Cortex of kidney (tissue), 1 donor: ENCODE measurements around the gene RAP1B.

ENCODE experiments used
- DNase-seq: peaks from one replicate; lab custom pipeline; 2025; lab: John Stamatoyannopoulos, UW

Gene RAP1B

GRCh38 chr12:68612202-68612601 lies 1.5 kb downstream of the RAP1B start:
- no peak for DNase-seq

DNA sequence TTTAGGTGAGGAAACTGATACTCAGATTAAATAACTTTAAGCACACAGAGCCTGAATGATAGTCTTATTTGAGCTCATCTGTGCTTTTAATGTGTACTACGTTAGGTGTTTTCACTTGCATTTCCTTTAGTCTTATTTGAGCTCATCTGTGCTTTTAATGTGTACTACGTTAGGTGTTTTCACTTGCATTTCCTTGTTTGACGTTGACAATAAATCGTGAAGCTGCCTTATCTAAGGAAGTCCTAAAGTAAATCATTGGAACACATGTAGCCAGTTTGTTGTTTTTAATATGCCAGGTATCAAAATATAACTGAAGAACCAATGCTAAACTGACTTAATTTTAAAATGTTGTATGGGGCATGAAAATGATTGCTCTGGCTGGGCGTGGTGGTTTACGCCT lies 2.0 kb downstream of the RAP1B start:
- no peak for DNase-seq

- DNase-seq = no peak
Observed at GRCh38 chr12:68613209-68613904, 2.7 kb downstream of the RAP1B start.

GRCh38 chr12:68614105-68614679 lies 3.5 kb downstream of the RAP1B start:
- DNase-seq = no peak

- DNase-seq = no peak
Observed at GRCh38 chr12:68614769-68615168, 4.1 kb downstream of the RAP1B start.

DNA sequence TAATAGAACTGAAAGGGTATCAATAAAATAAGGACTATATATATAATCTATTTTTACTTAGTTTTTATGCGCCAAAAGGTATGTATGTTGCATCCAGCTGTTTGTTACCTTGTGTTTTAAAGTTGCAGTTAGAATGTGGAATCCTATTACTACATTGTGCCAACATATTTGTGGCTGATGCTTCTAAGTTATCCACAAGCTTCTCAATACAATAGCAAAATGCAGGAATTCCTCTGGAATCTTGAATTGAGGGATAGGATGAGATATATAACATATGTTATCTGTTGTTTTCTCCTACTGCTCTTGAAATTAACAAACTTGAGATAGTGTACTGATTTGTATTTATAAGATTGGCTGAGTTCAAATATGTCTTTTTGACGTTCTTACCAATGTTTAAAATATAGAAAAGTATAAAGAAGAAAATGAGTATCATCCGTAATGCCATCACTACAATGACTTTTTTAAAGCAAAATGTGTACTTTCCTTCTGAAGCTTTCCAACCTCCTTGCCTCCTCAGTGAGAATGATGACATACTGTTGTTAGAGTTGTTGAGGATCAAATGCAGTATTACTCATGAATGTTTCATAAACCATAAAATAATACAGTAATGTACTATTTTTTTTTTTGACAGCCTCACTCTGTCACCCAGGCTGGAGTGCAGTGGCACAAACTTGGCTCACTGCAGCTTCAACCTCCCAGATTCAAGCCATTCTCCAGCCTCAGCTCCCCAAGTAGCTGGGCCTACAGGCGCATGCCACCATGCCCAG lies 6.6 kb downstream of the RAP1B start:
- no peak for DNase-seq

DNA sequence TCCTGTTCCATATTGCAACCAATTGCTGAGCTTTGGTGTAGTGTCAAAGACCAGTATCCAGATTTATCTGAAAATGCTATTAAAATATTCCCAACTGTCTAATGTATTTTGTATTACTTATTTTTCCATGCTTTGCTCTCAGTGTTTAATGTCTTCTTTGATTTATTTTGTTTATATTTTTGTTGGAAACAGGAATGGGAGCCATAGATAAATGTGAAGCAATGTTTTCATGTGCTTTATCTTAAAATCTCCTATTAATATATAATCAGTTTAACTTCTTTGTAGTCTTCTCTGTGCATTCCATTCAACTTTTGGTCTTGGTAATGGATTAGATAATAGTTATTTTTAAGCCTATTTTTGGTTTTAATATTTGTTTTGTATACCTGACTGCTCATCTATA lies 8.8 kb downstream of the RAP1B start:
- no peak for DNase-seq

DNA sequence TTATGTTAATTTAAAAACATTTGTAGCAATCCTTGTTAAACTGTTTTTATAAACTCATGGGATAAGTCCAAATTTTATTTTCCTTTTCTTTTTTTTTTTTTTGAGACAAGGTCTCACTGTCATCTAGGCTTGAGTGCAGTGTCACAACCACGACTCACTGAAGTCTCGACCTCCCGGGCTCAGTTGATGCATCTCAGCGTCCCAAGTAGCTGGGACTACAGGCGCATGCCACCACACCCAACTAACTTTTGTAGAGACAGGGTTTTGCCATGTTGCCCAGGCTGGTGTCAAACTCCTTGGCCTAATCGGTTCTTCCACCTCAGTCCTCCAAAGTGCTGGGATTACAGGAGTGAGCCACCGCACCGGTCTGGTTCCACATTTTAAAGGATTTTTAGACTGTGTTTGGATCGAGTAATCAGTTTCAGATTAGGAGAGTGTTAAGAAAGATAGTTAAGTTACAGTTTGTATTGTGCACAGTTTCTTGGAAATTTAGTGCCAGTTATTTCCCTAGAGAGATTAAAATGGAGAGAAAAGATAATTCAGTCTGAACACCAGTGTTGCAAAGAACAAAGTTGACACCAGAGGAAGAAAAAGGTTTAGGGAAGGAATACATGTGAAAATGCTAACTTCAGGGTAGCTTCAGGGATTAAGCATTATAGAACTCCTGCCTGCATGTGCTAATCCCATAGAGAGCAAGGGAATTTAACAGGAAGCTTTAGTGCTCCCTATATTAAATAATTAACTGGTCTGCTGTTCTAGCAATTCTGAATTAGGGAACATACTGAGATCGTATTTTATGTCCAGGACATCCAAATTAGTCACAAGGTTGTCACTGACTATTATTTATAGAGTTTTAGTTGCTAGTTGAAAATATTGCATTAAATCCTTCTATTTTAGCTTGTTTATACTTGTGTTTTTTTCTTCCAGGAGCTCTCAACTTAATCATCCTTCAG lies 10.1 kb downstream of the RAP1B start:
- DNase-seq = no peak

- DNase-seq = no peak
Observed at GRCh38 chr12:68621472-68622081, 10.9 kb downstream of the RAP1B start.

DNA sequence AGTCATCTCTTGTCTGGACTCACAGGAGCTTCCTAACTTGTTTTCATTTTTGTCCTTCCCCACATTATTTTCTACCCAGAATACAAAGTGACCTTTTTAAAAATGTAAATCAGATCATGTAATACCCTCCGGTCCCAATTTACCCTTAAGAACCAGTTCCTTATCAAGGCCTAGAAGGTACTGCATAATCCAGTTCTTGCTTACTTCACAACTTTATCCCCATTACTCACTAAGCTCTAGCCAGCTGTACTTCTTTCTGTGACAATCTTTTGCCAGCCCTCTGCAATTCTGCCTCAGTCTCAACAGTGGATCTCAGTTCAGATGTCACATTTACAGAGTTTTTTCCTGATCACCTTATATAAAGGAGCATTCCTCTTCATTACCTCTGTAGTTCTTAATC lies 11.6 kb downstream of the RAP1B start:
- no peak for DNase-seq

DNA sequence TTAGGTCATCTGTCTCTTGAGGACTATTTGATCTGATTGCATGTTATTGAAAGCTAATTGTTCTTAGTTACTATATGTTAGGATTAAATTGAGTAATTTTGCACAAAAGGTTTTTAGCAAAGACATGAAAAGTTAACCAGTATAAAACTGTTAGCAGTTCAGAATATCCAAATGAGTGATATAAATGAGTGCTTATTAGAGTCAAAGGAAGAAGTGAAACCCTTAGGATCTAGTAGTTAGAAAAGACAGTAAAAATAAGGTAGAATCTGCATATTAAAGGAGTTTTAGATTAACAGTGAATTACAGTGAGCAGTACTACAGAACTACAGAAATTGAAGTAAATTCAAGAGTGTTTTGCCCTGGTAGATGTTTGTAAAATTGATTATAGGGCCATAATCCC lies 12.4 kb downstream of the RAP1B start:
- no peak for DNase-seq

DNA sequence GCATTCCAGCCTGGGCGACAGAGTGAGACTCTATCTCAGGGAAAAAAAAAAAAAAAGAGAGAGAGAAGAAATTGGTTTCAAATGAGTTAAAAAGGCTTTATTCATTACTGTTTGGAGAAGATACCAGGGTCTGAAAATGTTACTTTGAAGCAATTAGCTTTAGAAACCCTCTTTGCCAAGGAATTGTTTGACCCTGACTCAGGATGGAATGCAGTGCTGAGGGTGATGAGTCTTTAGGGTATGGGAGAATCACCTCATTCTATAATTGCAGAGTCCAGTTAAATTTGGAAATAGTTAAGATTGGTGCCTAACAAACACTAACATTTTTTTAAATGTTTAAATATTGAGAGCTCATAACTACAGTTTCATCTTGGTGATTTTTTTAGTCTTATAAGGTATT lies 13.3 kb downstream of the RAP1B start:
- DNase-seq = no peak

GRCh38 chr12:68624933-68625332 lies 14.2 kb downstream of the RAP1B start:
- no peak for DNase-seq

DNA sequence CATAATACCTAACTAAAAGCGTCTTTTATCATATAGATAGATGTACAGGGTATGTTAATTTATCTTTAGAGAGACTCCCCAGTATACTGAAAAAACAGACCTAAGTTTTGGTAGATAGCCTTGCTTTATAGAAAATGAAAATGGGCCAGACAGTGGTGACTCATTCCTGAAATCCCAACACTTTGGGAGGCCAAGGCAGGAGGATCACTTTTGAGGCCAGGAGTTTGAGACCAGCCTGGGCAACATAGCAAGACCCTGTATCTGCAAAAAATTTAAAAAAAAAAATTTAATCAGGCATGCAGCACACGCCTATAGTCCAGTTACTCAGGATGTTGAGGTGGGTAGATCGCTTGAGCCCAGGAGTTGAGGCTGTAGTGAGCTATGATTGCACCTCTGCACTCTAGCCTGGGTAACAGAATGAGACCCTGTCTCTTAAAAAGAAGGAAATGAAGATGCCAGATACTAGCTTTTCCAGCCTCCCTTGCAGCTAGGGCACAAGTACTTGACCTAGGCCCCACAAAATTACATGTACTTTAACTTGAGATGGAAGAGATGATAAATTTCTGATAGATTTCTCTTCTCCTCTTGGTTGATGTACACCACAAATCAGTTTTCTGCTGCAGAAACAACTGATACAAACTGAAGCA lies 17.1 kb downstream of the RAP1B start:
- DNase-seq = no peak

GRCh38 chr12:68628698-68629097 lies 18.0 kb downstream of the RAP1B start:
- no peak for DNase-seq

GRCh38 chr12:68630050-68630449 lies 19.4 kb downstream of the RAP1B start:
- no peak for DNase-seq

DNA sequence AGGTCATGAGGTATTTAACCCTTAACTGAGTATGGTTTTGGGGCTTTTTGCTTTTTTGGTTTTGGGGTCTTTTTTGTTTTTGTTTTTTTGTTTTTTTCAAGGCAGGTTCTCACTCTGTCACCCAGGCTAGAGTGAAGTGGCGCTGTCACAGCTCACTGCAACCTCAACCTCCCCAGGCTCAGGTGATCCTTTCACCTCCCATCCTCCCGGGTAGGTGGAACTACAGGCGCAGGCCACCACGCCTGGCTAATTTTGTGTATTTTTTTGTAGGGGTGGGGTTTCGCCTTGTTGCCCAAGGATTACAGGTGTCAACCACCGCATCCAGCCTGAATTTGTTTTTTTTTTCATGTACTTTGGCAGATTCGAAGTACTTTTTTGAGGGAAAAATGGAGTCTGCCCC lies 19.9 kb downstream of the RAP1B start:
- DNase-seq = no peak

- no peak for DNase-seq
Observed at GRCh38 chr12:68631227-68631626, 20.5 kb downstream of the RAP1B start.

GRCh38 chr12:68632486-68632885 lies 21.8 kb downstream of the RAP1B start:
- DNase-seq = no peak

GRCh38 chr12:68633614-68634558 lies 23.2 kb downstream of the RAP1B start:
- DNase-seq = no peak
